HG03439 (cell line): Measurements from ENCODE around the gene ANKZF1.
"Not testable (repeated sequence)": the region's sequence is repeated elsewhere in the genome, so short reads cannot be mapped to it uniquely, and the experiment has no call there.

Experiments
- ATAC-seq: cut with Tn5 transposase; IDR thresholded peaks from one replicate; pipeline ENCODE4 v1.9.1; 2021; ENCODE audit warnings: mild to moderate bottlenecking, moderate library complexity; ENCODE audit not compliant: unreplicated experiment

The ANKZF1 gene

DNA sequence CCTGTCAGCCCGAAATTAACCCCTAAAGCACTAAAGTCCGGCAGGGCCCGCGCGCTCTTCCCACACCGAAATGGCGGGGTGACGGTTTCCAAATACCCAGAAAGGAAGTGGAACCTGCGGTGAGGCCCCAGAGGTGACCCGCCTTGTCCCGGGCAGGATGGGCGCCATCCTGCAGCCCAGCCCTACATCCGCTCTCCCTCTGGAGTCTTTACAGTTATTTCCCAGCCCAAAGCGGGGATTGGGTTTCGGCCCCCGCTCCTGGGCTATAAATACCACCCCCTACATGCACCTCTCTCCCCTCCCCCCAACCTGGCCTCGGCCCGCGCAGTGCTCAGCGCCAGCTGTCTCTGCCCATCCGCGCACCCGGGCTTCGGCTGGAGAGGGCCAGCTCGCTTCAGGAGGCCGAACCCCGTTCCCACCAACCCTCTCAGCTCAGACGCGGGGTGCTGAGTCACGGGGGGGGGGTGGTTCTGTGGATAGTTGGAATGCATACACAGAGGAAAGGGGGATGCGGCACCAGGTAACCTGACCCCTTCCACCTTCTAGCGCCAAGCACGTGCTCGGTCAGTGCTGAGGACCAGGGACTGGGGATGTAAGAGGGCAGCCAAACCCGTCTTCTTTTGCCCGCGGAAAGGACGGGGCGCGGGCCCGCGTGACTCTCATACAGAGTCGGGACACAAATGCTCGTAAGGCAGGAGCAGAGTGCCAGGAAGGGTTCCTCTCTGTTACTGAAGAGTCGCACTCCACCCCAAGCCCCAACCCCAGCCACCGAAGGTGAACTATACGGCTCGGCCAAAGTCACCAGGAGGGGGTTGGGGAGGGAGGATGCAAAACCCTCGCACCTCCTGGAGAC, 23.5 kb downstream of the ANKZF1 start, which contains the start of gene TUBA4B:
TSS of gene TUBA4B (plus strand) at position 344 of the 853 bp plus-strand sequence. CDS start at position 509, 165 bp downstream.
- peak; percentile 15 for ATAC-seq

DNA sequence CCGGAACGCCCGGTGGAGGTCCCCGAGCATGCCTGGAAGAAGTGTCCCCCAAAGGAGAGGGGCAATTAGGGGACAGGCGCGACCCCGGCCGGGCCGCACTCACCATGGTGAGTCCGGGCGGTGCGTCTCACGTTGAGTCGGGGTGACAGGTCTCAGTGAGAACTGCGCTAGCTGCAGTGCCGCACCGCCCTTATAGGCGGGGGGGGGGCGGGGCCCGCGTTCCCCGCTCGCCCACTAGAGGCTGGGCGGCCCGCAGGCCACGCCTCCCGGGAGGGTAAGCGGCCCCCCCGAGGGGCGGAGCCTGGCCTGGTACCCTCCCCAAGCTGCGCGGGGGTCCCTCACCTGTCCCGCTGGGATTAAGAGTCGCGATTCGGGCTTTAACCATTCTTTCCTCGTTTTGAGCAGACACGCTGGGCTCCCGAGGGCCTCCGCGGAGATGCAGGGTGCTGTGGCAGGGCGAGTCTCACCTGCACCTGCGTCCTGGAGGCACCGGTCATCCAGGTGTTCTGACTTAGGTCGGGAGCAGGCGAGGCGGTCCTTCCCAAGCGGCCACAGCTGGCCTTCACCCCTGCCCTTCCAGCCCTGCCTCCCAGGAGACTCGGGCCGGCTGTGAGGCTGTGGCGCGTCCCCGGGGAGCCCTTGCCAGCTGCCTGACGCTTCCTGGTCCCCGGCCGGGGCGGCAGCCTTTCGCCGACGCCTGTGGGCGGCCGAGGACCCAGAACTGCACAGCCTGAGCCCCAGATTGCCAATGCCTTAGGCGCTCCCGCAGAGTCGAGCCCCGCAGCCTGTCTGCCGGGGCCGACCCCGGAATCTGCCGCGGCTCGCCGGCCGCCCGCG, 24.4 kb downstream of the ANKZF1 start, which contains the start of gene TUBA4A:
TSS of gene TUBA4A (minus strand) at position 166 of the 837 bp plus-strand sequence. CDS start at position 106, 60 bp downstream.
- peak; percentile 56 for ATAC-seq

DNA sequence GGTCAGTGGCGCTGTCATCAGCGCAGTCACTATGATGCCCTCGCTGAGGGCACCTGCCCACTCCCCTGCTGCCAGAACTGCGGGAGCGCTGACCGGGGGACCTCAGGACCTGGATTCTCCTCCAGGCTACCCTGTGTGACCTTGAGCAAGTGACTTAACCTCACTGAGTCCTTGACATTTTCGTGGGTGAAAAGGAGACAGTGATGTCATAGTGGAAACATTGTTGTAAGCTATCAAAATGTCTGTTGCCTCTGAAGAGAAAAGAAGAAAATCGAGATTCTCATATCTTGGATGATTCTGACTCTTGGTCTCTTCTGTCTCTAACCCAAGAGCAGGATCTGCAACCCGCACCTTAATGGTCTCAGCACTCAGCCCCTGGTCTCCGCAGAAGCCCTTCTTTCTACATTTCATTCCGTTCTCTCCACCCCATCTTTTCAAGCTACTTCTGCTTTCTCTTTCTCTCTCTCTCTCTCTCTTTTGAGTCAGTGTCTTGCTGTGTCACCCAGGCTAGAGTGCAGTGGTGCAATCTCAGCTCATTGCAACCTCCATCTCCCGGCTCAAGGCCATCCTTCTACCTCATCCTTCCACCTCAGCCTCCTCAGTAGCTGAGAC, 25.1 kb downstream of the ANKZF1 start:
- ATAC-seq, result peak; percentile 25

DNA sequence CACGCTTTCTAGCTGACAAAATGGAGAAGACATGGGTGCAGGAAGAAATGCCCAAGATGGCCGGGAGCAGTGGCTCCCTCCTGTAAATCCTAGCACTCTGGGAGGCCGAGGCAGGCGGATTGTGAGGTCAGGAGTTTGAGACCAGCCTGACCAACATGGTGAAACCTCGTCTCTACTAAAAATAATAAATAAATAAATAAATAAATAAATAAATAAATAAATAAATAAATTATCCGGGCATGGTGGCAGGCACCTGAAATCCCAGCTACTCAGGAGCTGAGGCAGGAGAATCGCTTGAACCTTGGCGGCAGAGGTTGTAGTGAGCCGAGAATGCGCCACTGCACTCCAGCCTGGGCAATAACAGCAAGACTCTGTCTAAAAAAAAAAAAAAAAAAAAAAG, 29.3 kb downstream of the ANKZF1 start:
- not testable (repeated sequence) for ATAC-seq

- no peak for ATAC-seq
Measured at GRCh38 chr2:219261024-219261855, 31.6 kb downstream of the ANKZF1 start.

DNA sequence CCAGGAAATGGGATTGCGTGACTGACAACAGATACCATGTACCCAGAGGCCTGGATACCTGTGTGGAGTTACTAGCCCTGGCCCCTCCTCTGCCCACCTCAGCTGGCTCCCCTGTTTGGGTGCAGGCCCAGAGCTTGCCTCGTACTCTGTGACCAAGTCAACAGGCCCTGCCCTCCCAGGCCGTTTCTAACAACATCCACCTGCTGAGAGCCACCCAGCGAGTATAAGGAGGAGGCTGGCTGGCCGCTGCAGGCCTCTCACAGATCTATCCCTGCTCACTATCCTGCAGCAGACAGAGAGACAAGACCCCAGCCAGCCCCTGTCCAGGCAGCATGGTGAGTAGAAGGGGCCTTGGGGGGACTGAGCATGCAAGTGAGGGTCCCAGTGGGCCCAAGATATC, 36.6 kb downstream of the ANKZF1 start:
- ATAC-seq, result no peak

DNA sequence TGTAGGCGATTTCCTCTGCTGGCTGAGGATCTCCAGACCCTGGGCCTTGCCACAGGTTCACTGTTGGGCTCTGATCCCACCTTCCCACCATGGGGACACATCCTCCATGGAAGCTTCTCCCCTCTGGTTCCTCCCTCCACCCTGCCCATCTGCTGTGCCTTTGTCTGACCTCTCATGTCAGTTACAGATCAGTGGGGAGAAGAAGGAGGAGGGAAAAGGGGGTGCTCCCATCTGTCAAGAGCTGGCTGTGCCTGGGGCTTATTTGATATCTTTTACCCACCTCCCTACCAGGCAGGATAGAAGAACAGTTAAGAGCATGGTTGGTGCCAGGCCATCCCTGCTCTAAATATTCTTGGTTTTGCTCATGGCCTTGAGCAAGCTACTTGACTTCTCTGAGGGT, 37.3 kb downstream of the ANKZF1 start:
- ATAC-seq, result no peak

DNA sequence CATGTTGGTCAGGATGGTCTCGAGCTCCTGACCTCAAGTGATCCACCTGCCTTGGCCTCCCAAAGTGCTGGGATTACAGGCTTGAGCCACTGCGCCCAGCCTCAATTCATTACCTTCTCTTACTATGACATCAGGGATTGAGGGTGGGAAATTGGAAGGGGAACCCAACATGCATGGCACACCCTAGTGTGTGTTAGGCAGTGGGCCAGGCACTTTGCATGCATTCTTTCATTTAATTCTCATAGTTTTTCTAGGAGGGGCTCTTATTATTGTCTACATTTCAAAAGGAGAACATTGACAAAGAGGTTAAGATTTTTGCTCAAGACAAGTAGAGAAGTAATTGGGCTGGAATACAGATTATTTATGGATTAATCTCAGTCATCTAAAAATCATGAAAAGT, 38.7 kb downstream of the ANKZF1 start:
- ATAC-seq, result no peak

DNA sequence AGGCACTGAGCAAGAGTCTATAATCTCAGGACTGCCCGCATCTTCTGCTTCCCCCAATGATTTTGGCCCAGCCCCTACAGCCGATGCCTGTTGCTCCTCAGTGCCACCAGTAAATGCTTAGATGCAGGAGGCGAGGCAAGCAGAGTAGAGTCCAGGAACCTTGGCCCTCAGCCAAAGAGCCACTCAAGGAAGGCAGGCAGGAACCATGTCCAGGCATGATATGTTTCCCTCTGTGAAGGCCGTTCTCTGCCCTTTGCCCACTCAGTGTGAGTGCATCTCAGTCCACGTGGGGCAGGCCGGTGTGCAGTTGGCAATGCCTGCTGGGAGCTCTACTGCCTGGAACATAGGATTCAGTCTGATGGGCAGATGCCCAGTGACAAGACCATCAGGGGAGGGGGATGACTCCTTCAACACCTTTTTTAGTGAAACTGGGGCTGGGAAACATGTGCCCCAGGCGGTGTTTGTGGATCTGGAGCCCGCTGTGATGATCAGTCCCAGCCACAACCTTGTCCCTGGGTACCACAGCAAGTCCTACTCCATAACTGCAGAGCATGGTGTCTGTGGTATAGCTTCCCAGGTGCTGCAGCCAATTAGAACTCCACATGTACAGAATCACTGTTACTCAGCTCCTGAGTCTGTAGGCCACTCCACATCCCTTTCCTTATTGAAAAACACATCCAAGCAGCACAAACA, 39.9 kb downstream of the ANKZF1 start:
- no peak for ATAC-seq

- ATAC-seq, result no peak
Measured at GRCh38 chr2:219270055-219270372, 40.4 kb downstream of the ANKZF1 start.

DNA sequence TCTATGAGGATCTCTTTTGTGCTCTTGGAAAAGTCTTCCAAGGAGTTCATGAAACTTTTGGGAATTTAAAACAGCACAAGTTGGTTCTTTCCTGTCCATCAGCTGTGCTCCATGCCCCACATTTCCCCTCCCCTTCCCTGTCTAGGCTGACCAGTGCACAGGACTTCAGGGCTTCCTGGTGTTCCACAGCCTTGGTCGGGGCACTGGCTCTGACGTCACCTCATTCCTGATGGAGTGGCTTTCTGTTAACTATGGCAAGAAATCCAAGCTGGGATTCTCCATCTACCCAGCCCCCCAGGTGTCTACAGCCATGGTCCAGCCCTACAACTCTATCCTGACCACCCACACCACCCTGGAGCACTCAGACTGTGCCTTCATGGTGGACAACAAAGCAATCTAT, 41.4 kb downstream of the ANKZF1 start:
- ATAC-seq, result no peak

DNA sequence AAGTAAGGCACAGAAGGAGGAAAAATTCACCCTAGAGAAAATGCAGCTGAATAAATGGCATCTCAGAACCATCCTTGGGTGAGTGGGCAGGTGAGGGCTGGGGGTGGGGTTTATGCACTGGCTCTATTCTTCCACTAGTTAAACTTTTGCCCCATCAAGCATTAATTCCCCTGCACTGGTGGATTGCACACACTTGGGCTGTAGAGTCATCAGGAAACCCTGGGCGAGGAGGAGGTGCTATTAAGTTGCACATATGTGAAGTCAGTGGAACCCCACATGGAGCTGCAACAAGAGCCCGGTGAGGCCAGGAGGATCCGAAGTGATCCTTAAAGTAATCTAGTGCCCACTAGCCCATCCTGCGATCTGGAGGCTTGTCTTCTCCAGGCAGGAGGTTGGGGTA, 42.8 kb downstream of the ANKZF1 start:
- ATAC-seq, result no peak

DNA sequence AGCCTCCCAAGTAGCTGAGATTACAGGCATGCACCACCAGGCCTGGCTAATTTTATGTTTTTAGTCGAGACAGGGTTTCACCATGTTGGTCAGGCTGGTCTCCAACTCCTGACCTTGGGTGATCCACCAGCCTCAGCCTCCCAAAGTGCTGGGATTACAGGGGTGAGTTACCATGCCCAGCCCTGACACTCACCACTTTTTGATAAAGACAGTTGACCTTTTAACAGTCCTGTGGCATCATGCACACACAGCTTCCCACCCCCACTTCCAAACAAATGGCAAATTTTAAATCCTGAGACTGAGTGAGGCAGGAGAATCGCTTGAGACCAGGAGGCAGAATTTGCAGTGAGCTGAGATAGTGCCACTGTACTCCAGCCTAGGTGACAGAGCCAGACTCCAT, 43.4 kb downstream of the ANKZF1 start:
- ATAC-seq, result no peak

DNA sequence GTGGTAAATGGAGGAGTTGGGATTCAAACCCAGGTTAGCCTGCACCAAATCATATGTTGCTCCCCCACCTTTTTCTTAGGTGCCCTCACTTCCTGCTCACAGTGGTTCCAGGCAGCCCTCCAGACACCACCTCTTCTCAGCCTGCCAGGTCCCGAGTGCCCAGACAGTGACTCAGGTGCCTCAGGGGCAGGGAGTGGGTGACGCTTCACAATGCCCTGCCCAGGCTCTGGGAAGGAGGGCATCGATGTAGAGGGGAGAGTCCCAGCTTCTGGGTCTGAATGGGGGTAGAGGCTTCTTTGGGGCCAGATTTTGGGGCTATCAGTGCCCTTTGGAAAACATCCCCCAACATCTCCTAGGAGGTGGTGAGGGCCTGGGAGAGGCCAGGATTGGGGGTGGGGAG, 44.3 kb downstream of the ANKZF1 start:
- no peak for ATAC-seq

GRCh38 chr2:219274361-219274921, 44.8 kb downstream of the ANKZF1 start:
- ATAC-seq, result no peak

DNA sequence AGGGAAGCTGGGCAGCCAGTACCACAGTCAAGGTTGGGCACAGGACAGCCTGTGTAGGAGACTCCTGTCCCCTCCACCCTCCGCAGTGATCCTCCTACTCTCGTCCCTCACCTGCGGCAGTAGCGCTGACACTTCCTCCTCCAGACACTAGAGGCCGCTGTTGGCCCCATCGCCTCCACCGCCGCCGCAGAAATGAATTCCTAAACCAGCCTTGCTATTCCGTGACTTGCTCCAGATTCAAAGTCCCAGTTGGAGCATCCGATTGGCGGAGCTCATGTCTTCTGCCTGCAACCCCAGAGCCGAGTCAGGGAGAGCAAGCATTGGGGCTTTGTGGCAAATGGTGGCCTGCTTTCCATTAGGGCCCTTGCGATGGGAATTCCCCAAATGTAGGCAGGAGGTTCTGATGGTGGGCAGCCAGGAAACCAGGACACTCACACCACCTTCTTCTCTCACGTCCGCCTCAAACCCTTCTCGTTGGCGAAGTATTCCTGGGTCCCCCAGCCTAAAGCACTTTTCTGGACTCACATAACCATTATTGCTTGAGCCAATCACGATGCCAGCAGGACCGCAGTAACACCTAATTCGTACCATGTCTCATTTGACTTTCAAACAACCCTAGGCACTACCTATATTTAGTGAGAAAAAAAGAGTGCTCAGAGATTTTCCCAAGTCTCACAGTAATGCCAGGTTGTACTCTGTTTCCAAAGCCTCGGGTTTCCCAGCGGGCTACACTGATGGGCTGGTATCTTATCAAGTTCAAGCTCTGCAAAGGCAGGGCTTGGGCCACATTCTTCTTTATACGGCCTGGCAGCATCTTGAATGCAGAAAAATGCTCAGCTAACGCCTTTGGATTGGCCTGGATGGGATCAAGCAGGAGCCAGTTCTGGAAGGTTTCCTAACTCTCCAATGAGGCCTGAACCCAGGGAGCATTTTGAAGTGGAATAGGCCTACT, 48.4 kb downstream of the ANKZF1 start:
- peak; percentile 32 for ATAC-seq

DNA sequence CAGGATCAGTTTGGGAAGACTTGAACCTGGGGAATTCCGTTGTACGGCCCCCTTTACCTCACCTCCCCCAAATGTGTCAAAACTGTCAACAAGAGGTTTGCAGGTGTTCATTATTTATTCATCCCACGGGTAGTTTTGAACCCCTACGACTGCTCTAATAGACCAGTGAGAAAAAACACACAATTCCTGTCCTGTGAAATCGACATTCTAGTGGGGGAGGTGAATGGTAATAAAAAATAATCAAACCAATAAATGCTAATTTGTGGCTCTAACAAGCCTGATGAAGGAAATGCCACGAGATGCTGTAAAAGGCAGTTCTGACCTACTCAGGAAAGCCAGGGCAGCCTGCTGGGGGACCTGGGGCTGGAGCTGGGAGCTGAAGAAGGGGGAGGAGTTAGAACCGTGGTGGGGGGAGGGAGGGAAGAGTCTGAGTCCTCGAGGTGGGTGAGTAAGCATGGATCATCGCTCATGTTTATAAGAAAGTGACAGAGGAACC, 49.1 kb downstream of the ANKZF1 start:
- ATAC-seq, result peak; percentile 1

- peak; percentile 83 for ATAC-seq
Measured at GRCh38 chr2:219279151-219279915, 49.7 kb downstream of the ANKZF1 start, which contains the start of gene DNAJB2. DNAJB2 (plus strand) TSS chr2:219279366; CDS start chr2:219279834, 468 bp downstream.
